Activated CD8-positive, alpha-beta memory T cell treated with anti-CD3 and anti-CD28 coated beads for 1 hour (primary cell): ENCODE results near the gene TMEM98.
A peak's percentile ranks its signal among the peaks of the same experiment; 100 is the strongest.
"Not testable (repeated sequence)": the region's sequence is repeated elsewhere in the genome, so short reads cannot be mapped to it uniquely, and the experiment has no call there.

ENCODE experiments used
- DNase-seq, 2 donors: peaks; one replicate each; pipeline ENCODE4 v3.0.0-alpha.2; 2020; ENCODE audit warnings: low read depth in 1 of 2; ENCODE audit errors: extremely low read depth in 1 of 2

Gene TMEM98

GRCh38 chr17:32913593-32913992, 14.4 kb upstream of the TMEM98 start:
- no peak for DNase-seq

GRCh38 chr17:32914181-32914580, 13.8 kb upstream of the TMEM98 start:
- no peak for DNase-seq

GRCh38 chr17:32915245-32915644, 12.7 kb upstream of the TMEM98 start:
- DNase-seq = no peak

GRCh38 chr17:32916134-32916533, 11.8 kb upstream of the TMEM98 start:
- DNase-seq = no peak

- no peak for DNase-seq
Measured at GRCh38 chr17:32917081-32917480, 10.9 kb upstream of the TMEM98 start.

GRCh38 chr17:32917842-32918241, 10.1 kb upstream of the TMEM98 start:
- DNase-seq = no peak

GRCh38 chr17:32919876-32920275, 8.1 kb upstream of the TMEM98 start:
- DNase-seq = not testable (repeated sequence)

- no peak for DNase-seq
Measured at GRCh38 chr17:32920293-32920692, 7.7 kb upstream of the TMEM98 start.

- no peak for DNase-seq
Measured at GRCh38 chr17:32921017-32921416, 6.9 kb upstream of the TMEM98 start.

GRCh38 chr17:32923905-32924304, 4.0 kb upstream of the TMEM98 start:
- DNase-seq = not testable (repeated sequence)

- no peak for DNase-seq
Measured at GRCh38 chr17:32926183-32926582, 1.8 kb upstream of the TMEM98 start.

- DNase-seq = not testable (repeated sequence)
Measured at GRCh38 chr17:32926789-32927188, 1.2 kb upstream of the TMEM98 start.

- no peak for DNase-seq
Measured at GRCh38 chr17:32927201-32927723, 691 bp upstream of the TMEM98 start.

- DNase-seq = no peak
Measured at GRCh38 chr17:32928586-32929535, 908 bp downstream of the TMEM98 start.

GRCh38 chr17:32929588-32929987, 1.6 kb downstream of the TMEM98 start:
- DNase-seq = no peak

GRCh38 chr17:32930512-32930911, 2.6 kb downstream of the TMEM98 start:
- DNase-seq = no peak

GRCh38 chr17:32931686-32932085, 3.7 kb downstream of the TMEM98 start:
- no peak for DNase-seq

- no peak for DNase-seq
Measured at GRCh38 chr17:32933881-32934280, 5.9 kb downstream of the TMEM98 start.

- no peak for DNase-seq
Measured at GRCh38 chr17:32935726-32936125, 7.8 kb downstream of the TMEM98 start.

- no peak for DNase-seq
Measured at GRCh38 chr17:32936186-32936893, 8.4 kb downstream of the TMEM98 start.

- peak; percentile 12 to 51 for DNase-seq
Measured at GRCh38 chr17:32936894-32937500, 9.0 kb downstream of the TMEM98 start.
